ENCODE data around the gene DHDDS. TPM values are rescaled to one million over a fixed set of nuclear protein-coding genes. Genes with fewer than 3 reads are reported as not detected.

DHDDS gene
- total and polyA plus RNA-seq, 4 donors: 18.0 to 46.4 (median 33.9) TPM

- Histone ChIP-seq H3K9me3 (ENCODE audit: control insufficient read depth, low read length) (no peaks in the 10 kb centered on the region), H3K27ac (ENCODE audit: low read depth in 1 of 2, low read length in 2 of 2) (no peak overlapping the region), H3K36me3 (ENCODE audit: control insufficient read depth in 1 of 2, insufficient read depth in 2 of 2, low read length in 1 of 2) (peaks cover 0 to 6% of the 10 kb centered on the region in 2 donors), H3K4me1 (ENCODE audit: control insufficient read depth in 1 of 2, insufficient read depth in 2 of 2, low read length in 2 of 2) (peaks cover 0 to 2% of the 10 kb centered on the region in 2 donors), H3K4me3 (ENCODE audit: low read length in 2 of 2) (no peak overlapping the region), H3K27me3 (ENCODE audit: control insufficient read depth in 1 of 2, insufficient read depth in 2 of 2, low read length in 1 of 2) (no peaks in the 10 kb centered on the region)
- DNase-seq (no peak), ATAC-seq (ENCODE audit: low FRiP score) (no peak)
- intact Hi-C loops (cut with DNase I): loop anchor here in 1 of 2 donors (5.0 kb wide), 1 partner anchor 38 kb away; the partner anchor contains the start of gene HMGN2
Measured at GRCh38 chr1:26434161-26434752, 2.1 kb downstream of the DHDDS start.

GRCh38 chr1:26438041-26438440 is 5.9 kb downstream of the DHDDS start:
- no peaks in the 10 kb centered on the region for H3K9me3 ChIP-seq (ENCODE audit: control insufficient read depth, low read length)

GRCh38 chr1:26440259-26440658 is 8.1 kb downstream of the DHDDS start:
- Histone ChIP-seq H3K4me1 (ENCODE audit: control insufficient read depth in 1 of 2, insufficient read depth in 2 of 2, low read length in 2 of 2) (no peaks in the 10 kb centered on the region), H3K36me3 (ENCODE audit: control insufficient read depth in 1 of 2, insufficient read depth in 2 of 2, low read length in 1 of 2) (peaks cover 7 to 11% of the 10 kb centered on the region in 2 donors), H3K27me3 (ENCODE audit: control insufficient read depth in 1 of 2, insufficient read depth in 2 of 2, low read length in 1 of 2) (no peaks in the 10 kb centered on the region), H3K27ac (ENCODE audit: low read depth in 1 of 2, low read length in 2 of 2) (no peak overlapping the region), H3K9me3 (ENCODE audit: control insufficient read depth, low read length) (no peaks in the 10 kb centered on the region), H3K4me3 (ENCODE audit: low read length in 2 of 2) (no peak overlapping the region)
- no peak for DNase-seq
- 96 to 100% methylated on average over 2 of the region's 2 CpGs for WGBS, 2 donors
- intact Hi-C loops (cut with DNase I): no loop called here
- no peak for ATAC-seq (ENCODE audit: low FRiP score)

More at GRCh38 chr1:26438041-26438440, 5.9 kb downstream of the DHDDS start:
- WGBS, 2 donors: 89 to 94% methylated on average over 6 of the region's 6 CpGs
- DNase-seq: no peak
- Histone ChIP-seq H3K27me3 (ENCODE audit: control insufficient read depth in 1 of 2, insufficient read depth in 2 of 2, low read length in 1 of 2) (no peaks in the 10 kb centered on the region), H3K27ac (ENCODE audit: low read depth in 1 of 2, low read length in 2 of 2) (no peak overlapping the region), H3K4me1 (ENCODE audit: control insufficient read depth in 1 of 2, insufficient read depth in 2 of 2, low read length in 2 of 2) (no peaks in the 10 kb centered on the region), H3K4me3 (ENCODE audit: low read length in 2 of 2) (no peak overlapping the region), H3K36me3 (ENCODE audit: control insufficient read depth in 1 of 2, insufficient read depth in 2 of 2, low read length in 1 of 2) (peaks cover 0 to 11% of the 10 kb centered on the region in 2 donors)
- intact Hi-C loops (cut with DNase I): no loop called here
- no peak for ATAC-seq (ENCODE audit: low FRiP score)

- Histone ChIP-seq H3K4me3 (ENCODE audit: low read length in 2 of 2) (no peak overlapping the region), H3K9me3 (ENCODE audit: control insufficient read depth, low read length) (no peaks in the 10 kb centered on the region), H3K36me3 (ENCODE audit: control insufficient read depth in 1 of 2, insufficient read depth in 2 of 2, low read length in 1 of 2) (peaks cover 5 to 6% of the 10 kb centered on the region in 2 donors), H3K27me3 (ENCODE audit: control insufficient read depth in 1 of 2, insufficient read depth in 2 of 2, low read length in 1 of 2) (no peaks in the 10 kb centered on the region), H3K27ac (ENCODE audit: low read depth in 1 of 2, low read length in 2 of 2) (no peak overlapping the region), H3K4me1 (ENCODE audit: control insufficient read depth in 1 of 2, insufficient read depth in 2 of 2, low read length in 2 of 2) (no peaks in the 10 kb centered on the region)
- no peak for DNase-seq
- 95% methylated on average over 3 of the region's 3 CpGs for WGBS, 2 donors
- intact Hi-C loops (cut with DNase I): no loop called here
- ATAC-seq (ENCODE audit: low FRiP score): no peak
Measured at GRCh38 chr1:26449868-26450267, 17.7 kb downstream of the DHDDS start.

- 89 to 93% methylated on average over 3 of the region's 3 CpGs for WGBS, 2 donors
- H3K36me3 ChIP-seq (ENCODE audit: control insufficient read depth in 1 of 2, insufficient read depth in 2 of 2, low read length in 1 of 2): peaks cover 5 to 6% of the 10 kb centered on the region in 2 donors
Measured at GRCh38 chr1:26450908-26451307, 18.8 kb downstream of the DHDDS start.

GRCh38 chr1:26452459-26453183 is 20.5 kb downstream of the DHDDS start:
- WGBS, 2 donors: 93 to 96% methylated on average over 5 of the region's 5 CpGs
- Histone ChIP-seq H3K27ac (ENCODE audit: low read depth in 1 of 2, low read length in 2 of 2) (no peak overlapping the region), H3K27me3 (ENCODE audit: control insufficient read depth in 1 of 2, insufficient read depth in 2 of 2, low read length in 1 of 2) (no peaks in the 10 kb centered on the region), H3K9me3 (ENCODE audit: control insufficient read depth, low read length) (no peaks in the 10 kb centered on the region), H3K4me3 (ENCODE audit: low read length in 2 of 2) (no peak overlapping the region), H3K4me1 (ENCODE audit: control insufficient read depth in 1 of 2, insufficient read depth in 2 of 2, low read length in 2 of 2) (no peaks in the 10 kb centered on the region), H3K36me3 (ENCODE audit: control insufficient read depth in 1 of 2, insufficient read depth in 2 of 2, low read length in 1 of 2) (peaks cover 3 to 6% of the 10 kb centered on the region in 2 donors)
- ATAC-seq (ENCODE audit: low FRiP score) (no peak), DNase-seq (no peak)
- intact Hi-C loops (cut with DNase I): no loop called here

More at GRCh38 chr1:26450908-26451307, 18.8 kb downstream of the DHDDS start:
- intact Hi-C loops (cut with DNase I): no loop called here
- H3K4me1 ChIP-seq (ENCODE audit: control insufficient read depth in 1 of 2, insufficient read depth in 2 of 2, low read length in 2 of 2): no peaks in the 10 kb centered on the region
- H3K27me3 ChIP-seq (ENCODE audit: control insufficient read depth in 1 of 2, insufficient read depth in 2 of 2, low read length in 1 of 2): no peaks in the 10 kb centered on the region
- H3K4me3 ChIP-seq (ENCODE audit: low read length in 2 of 2): no peak overlapping the region
- H3K9me3 ChIP-seq (ENCODE audit: control insufficient read depth, low read length): no peaks in the 10 kb centered on the region
- no peak overlapping the region for H3K27ac ChIP-seq (ENCODE audit: low read depth in 1 of 2, low read length in 2 of 2)
- ATAC-seq (ENCODE audit: low FRiP score) (no peak), DNase-seq (no peak)

GRCh38 chr1:26459148-26459547 is 27.0 kb downstream of the DHDDS start:
- Histone ChIP-seq H3K36me3 (ENCODE audit: control insufficient read depth in 1 of 2, insufficient read depth in 2 of 2, low read length in 1 of 2) (peaks cover 0 to 7% of the 10 kb centered on the region in 2 donors), H3K4me3 (ENCODE audit: low read length in 2 of 2) (no peak overlapping the region), H3K4me1 (ENCODE audit: control insufficient read depth in 1 of 2, insufficient read depth in 2 of 2, low read length in 2 of 2) (no peaks in the 10 kb centered on the region), H3K9me3 (ENCODE audit: control insufficient read depth, low read length) (no peaks in the 10 kb centered on the region), H3K27ac (ENCODE audit: low read depth in 1 of 2, low read length in 2 of 2) (no peak overlapping the region), H3K27me3 (ENCODE audit: control insufficient read depth in 1 of 2, insufficient read depth in 2 of 2, low read length in 1 of 2) (no peaks in the 10 kb centered on the region)
- no peak for DNase-seq
- 80 to 93% methylated on average over 1 of the region's 1 CpG for WGBS, 2 donors
- no peak for ATAC-seq (ENCODE audit: low FRiP score)
- intact Hi-C loops (cut with DNase I): no loop called here

GRCh38 chr1:26459573-26460031 is 27.5 kb downstream of the DHDDS start:
- H3K27ac ChIP-seq (ENCODE audit: low read depth in 1 of 2, low read length in 2 of 2): no peak overlapping the region
- peaks cover 0 to 7% of the 10 kb centered on the region in 2 donors for H3K36me3 ChIP-seq (ENCODE audit: control insufficient read depth in 1 of 2, insufficient read depth in 2 of 2, low read length in 1 of 2)
- H3K4me3 ChIP-seq (ENCODE audit: low read length in 2 of 2): no peak overlapping the region
- H3K9me3 ChIP-seq (ENCODE audit: control insufficient read depth, low read length): no peaks in the 10 kb centered on the region
- 61 to 62% methylated on average over 3 of the region's 3 CpGs for WGBS, 2 donors
- no peaks in the 10 kb centered on the region for H3K4me1 ChIP-seq (ENCODE audit: control insufficient read depth in 1 of 2, insufficient read depth in 2 of 2, low read length in 2 of 2)
- intact Hi-C loops (cut with DNase I): no loop called here
- no peaks in the 10 kb centered on the region for H3K27me3 ChIP-seq (ENCODE audit: control insufficient read depth in 1 of 2, insufficient read depth in 2 of 2, low read length in 1 of 2)
- DNase-seq: no peak
- ATAC-seq (ENCODE audit: low FRiP score): no peak

GRCh38 chr1:26468911-26469310 is 36.8 kb downstream of the DHDDS start:
- WGBS, 2 donors: 66 to 74% methylated on average over 10 of the region's 10 CpGs
- intact Hi-C loops (cut with DNase I): no loop called here
- H3K4me3 ChIP-seq (ENCODE audit: low read length in 2 of 2): no peak overlapping the region
- H3K36me3 ChIP-seq (ENCODE audit: control insufficient read depth in 1 of 2, insufficient read depth in 2 of 2, low read length in 1 of 2): peaks cover 0 to 12% of the 10 kb centered on the region in 2 donors
- no peaks in the 10 kb centered on the region for H3K4me1 ChIP-seq (ENCODE audit: control insufficient read depth in 1 of 2, insufficient read depth in 2 of 2, low read length in 2 of 2)
- DNase-seq (no peak), ATAC-seq (ENCODE audit: low FRiP score) (no peak)
- H3K27ac ChIP-seq (ENCODE audit: low read depth in 1 of 2, low read length in 2 of 2): no peak overlapping the region
- H3K9me3 ChIP-seq (ENCODE audit: control insufficient read depth, low read length): no peaks in the 10 kb centered on the region
- no peaks in the 10 kb centered on the region for H3K27me3 ChIP-seq (ENCODE audit: control insufficient read depth in 1 of 2, insufficient read depth in 2 of 2, low read length in 1 of 2)
